Endothelial cell of umbilical vein (primary cell): ENCODE measurements around the gene DCAF10. TPM values are rescaled to one million over a fixed set of nuclear protein-coding genes. Genes with fewer than 3 reads are reported as not detected.

Experiments used
- BruUV-seq: library from RNA; stranded (reverse); fragments of 400-500 nt; replicated peaks from 2 replicates; lab custom pipeline; 2021; lab: Mats Ljungman, UMichigan
- CTCF ChIA-PET: fragments of 300-600, 350-600 bp; sonication (Branson Sonifier 250); formaldehyde crosslinking; loops from one replicate; lab custom pipeline; 2021; ENCODE audit warnings: antibody characterized with exemption, inconsistent platforms; lab: Charles Lee
- POLR2A ChIA-PET: fragments of 300-600, 350-600 bp; sonication (Branson Sonifier 250); formaldehyde crosslinking; loops from one replicate; lab custom pipeline; 2021; ENCODE audit warnings: antibody characterized with exemption, inconsistent platforms; lab: Charles Lee
- DNase-seq: peaks from one replicate; pipeline ENCODE4 v3.0.0-alpha.2; 2011; ENCODE audit warnings: low read depth, low spot score
- FAIRE-seq: peaks from 2 replicates; lab custom pipeline; 2011; peaks lifted over from hg19 to GRCh38; lab: Jason Lieb, UNC
- H2AFZ ChIP-seq: 2 replicates; pipeline ENCODE4 v1.6.0; 2012; ENCODE audit warnings: low read depth, low read length, control low read depth, inconsistent platforms
- H3K27ac ChIP-seq: 2 replicates; pipeline ENCODE4 v1.5.1; 2011; ENCODE audit warnings: low read depth, mild to moderate bottlenecking, control low read depth, low read length, moderate library complexity; ENCODE audit not compliant: insufficient read depth
- H3K27me3 ChIP-seq, 2 experiments: 2 replicates each; pipeline versions ENCODE4 v1.6.0 to v1.6.1; 2011; ENCODE audit warnings: low read length in 2 of 2, mixed read lengths in 1 of 2; ENCODE audit not compliant: control insufficient read depth in 2 of 2, insufficient read depth in 2 of 2
- H3K36me3 ChIP-seq, 2 experiments: 2 replicates in 1 of 2; 3 replicates in 1 of 2; pipeline ENCODE4 v1.5.1; 2011; ENCODE audit warnings: low read length in 2 of 2, mild to moderate bottlenecking in 1 of 2, moderate library complexity in 1 of 2; ENCODE audit not compliant: control insufficient read depth in 2 of 2, insufficient read depth in 2 of 2; ENCODE audit errors: extremely low read depth in 1 of 2
- H3K4me1 ChIP-seq: 3 replicates; pipeline ENCODE4 v1.5.1; 2011; ENCODE audit warnings: mild to moderate bottlenecking, low read length; ENCODE audit not compliant: control insufficient read depth, insufficient read depth; ENCODE audit errors: extremely low read depth
- H3K4me2 ChIP-seq: 2 replicates; pipeline ENCODE4 v1.6.1; 2011; ENCODE audit warnings: low read length, control low read depth, mixed read lengths; ENCODE audit not compliant: insufficient read depth
- H3K4me3 ChIP-seq, 3 experiments: fragments of 200-600 bp in 1 of 3; sonication (generic), shearing (Covaris generic) in 1 of 3; replicated peaks in 1 of 3; 2 replicates each; pipeline ENCODE4 v1.5.1; 2011 to 2016; ENCODE audit warnings: control low read depth in 3 of 3, low read length in 3 of 3, mild to moderate bottlenecking in 2 of 3, inconsistent platforms in 1 of 3, low read depth in 1 of 3, moderate library complexity in 1 of 3; ENCODE audit not compliant: insufficient read depth in 1 of 3
- H3K79me2 ChIP-seq: 2 replicates; pipeline ENCODE4 v1.6.0; 2012; ENCODE audit warnings: low read length, inconsistent platforms; ENCODE audit not compliant: control insufficient read depth, insufficient read depth
- H3K9ac ChIP-seq: replicated peaks from 2 replicates; pipeline ENCODE3; 2011; ENCODE audit warnings: low read length, control low read depth; ENCODE audit not compliant: insufficient read depth; ENCODE audit errors: extremely low read depth
- H3K9me1 ChIP-seq: replicated peaks from 3 replicates; pipeline ENCODE4 v1.6.0; 2011; ENCODE audit warnings: mild to moderate bottlenecking, low read length; ENCODE audit not compliant: control insufficient read depth, insufficient read depth; ENCODE audit errors: extremely low read depth
- H3K9me3 ChIP-seq: replicated peaks from 2 replicates; pipeline ENCODE4 v1.5.1; 2012; ENCODE audit warnings: low read length, inconsistent platforms; ENCODE audit not compliant: control insufficient read depth, insufficient read depth
- H4K20me1 ChIP-seq: replicated peaks from 2 replicates; pipeline ENCODE3; 2011; ENCODE audit warnings: mild to moderate bottlenecking, low read length; ENCODE audit not compliant: control insufficient read depth, insufficient read depth; ENCODE audit errors: extremely low read depth
- CTCF ChIP-seq, 2 donors: IDR thresholded peaks; 1 replicate in 1 of 2; 2 replicates in 1 of 2; pipeline ENCODE4 v1.5.1; 2011; ENCODE audit warnings: low read length in 2 of 2, mild to moderate bottlenecking in 2 of 2, moderate library complexity in 2 of 2, control low read depth in 1 of 2, inconsistent platforms in 1 of 2, low read depth in 1 of 2; ENCODE audit not compliant: insufficient read depth in 1 of 2; ENCODE audit errors: extremely low read depth in 1 of 2
- EZH2 ChIP-seq: IDR thresholded peaks from 2 replicates; pipeline ENCODE4 v1.6.1; 2012; ENCODE audit warnings: borderline replicate concordance, low read depth, mild to moderate bottlenecking, moderate library complexity, low read length, inconsistent platforms; ENCODE audit not compliant: severe bottlenecking
- FOS ChIP-seq: IDR thresholded peaks from 2 replicates; pipeline ENCODE4 v1.6.1; 2011; ENCODE audit warnings: mild to moderate bottlenecking, low read length, moderate library complexity, borderline replicate concordance; ENCODE audit not compliant: insufficient read depth
- GATA2 ChIP-seq: IDR thresholded peaks from 2 replicates; pipeline ENCODE4 v1.7.0; 2011; ENCODE audit warnings: low read depth, mild to moderate bottlenecking, moderate library complexity, mixed read lengths, low read length; ENCODE audit not compliant: insufficient read length, insufficient read depth
- JUN ChIP-seq: IDR thresholded peaks from 2 replicates; pipeline ENCODE4 v1.6.1; 2011; ENCODE audit warnings: borderline replicate concordance, low read depth; ENCODE audit not compliant: insufficient read length, insufficient read depth
- MAX ChIP-seq: IDR thresholded peaks from 2 replicates; pipeline ENCODE4 v1.6.1; 2011; ENCODE audit not compliant: insufficient read depth, insufficient read length
- MYC ChIP-seq: IDR thresholded peaks from one replicate; pipeline ENCODE4 v1.6.1; 2011; ENCODE audit warnings: mild to moderate bottlenecking, low read depth, low read length
- POLR2A ChIP-seq: IDR thresholded peaks from 2 replicates; pipeline ENCODE4 v1.6.1; 2012; ENCODE audit warnings: low read depth, mild to moderate bottlenecking, control low read depth, low read length
- POLR2AphosphoS5 ChIP-seq: IDR thresholded peaks from 2 replicates; pipeline ENCODE4 v1.6.1; 2012; ENCODE audit warnings: low read depth, mild to moderate bottlenecking, control low read depth, low read length, moderate library complexity; ENCODE audit not compliant: insufficient read depth
- dilution Hi-C: fragments of 300-500 bp; cut with MboI; formaldehyde crosslinking; loops from one replicate; pipeline ENCODE4 v1.15.0; 2019; ENCODE audit warnings: low sequenced_read_pairs; ENCODE audit not compliant: extremely low pct_ligation_motif_present
- intact Hi-C: fragments of 100-400 bp; cut with micrococcal nuclease; formaldehyde crosslinking; loops from one replicate; pipeline ENCODE4 v1.10.0; 2022
- polyA plus RNA-seq, 4 experiments: library from polyadenylated mRNA; depleted of rRNA in 3 of 4; stranded (reverse) in 3 of 4; unstranded in 1 of 4; fragments of >200 nt; gene quantifications; 2 replicates each; pipeline versions ENCODE4 v1.2.1 to v1.2.3, GENCODE V29; 2011 to 2012; ENCODE audit warnings: missing spikeins in 1 of 4
- total RNA-seq: library from RNA; stranded (reverse); gene quantifications from 2 replicates; pipeline ENCODE4 v1.2.3, GENCODE V29; 2021

The DCAF10 gene
- total and polyA plus RNA-seq, 2 donors (not counting 3 experiments of a cell fraction or from before 2014, with no cell fraction given), result 13.1 to 21.5 TPM

- H3K27me3 ChIP-seq, result no peaks in the 10 kb centered on the region
- H3K9me3 ChIP-seq, result no peaks in the 10 kb centered on the region
- peaks cover 2 to 3% of the 10 kb centered on the region in 2 experiments for H3K36me3 ChIP-seq
- ChIA-PET CTCF (no interaction called here), POLR2A (no interaction called here)
- H2AFZ ChIP-seq, result no peak overlapping the region
- no peak for FAIRE-seq
- no peak overlapping the region for H3K27ac ChIP-seq
- H3K4me3 ChIP-seq, result no peak overlapping the region
- no peaks in the 10 kb centered on the region for H3K9me1 ChIP-seq
- dilution Hi-C loops, result no loop called here
- DNase-seq, result no peak
- intact Hi-C loops, result no loop called here
- H3K9ac ChIP-seq, result no peak overlapping the region
- no peak overlapping the region for H3K4me2 ChIP-seq
- TF ChIP-seq EZH2 (no peak), MAX (no peak), POLR2A (no peak), POLR2AphosphoS5 (no peak), JUN (no peak)
- BruUV-seq, result no TSS peak
- H3K79me2 ChIP-seq, result no peaks in the 10 kb centered on the region
- no peaks in the 10 kb centered on the region for H4K20me1 ChIP-seq
- no peaks in the 10 kb centered on the region for H3K4me1 ChIP-seq
These were observed 27.0 kb downstream of the DCAF10 start for GRCh38 chr9:37827483-37828165.

GRCh38 chr9:37835821-37836220 lies 35.2 kb downstream of the DCAF10 start:
- H3K27ac ChIP-seq, result no peak overlapping the region
- H3K79me2 ChIP-seq, result peaks cover under 1% of the 10 kb centered on the region
- dilution Hi-C loops, result no loop called here
- DNase-seq (no peak), FAIRE-seq (no peak)
- no peaks in the 10 kb centered on the region for H4K20me1 ChIP-seq
- H3K4me2 ChIP-seq, result no peak overlapping the region
- peaks cover 12% of the 10 kb centered on the region for H3K4me1 ChIP-seq
- POLR2A ChIA-PET, result no interaction called here
- no peak overlapping the region for H3K9ac ChIP-seq
- no peaks in the 10 kb centered on the region for H3K36me3 ChIP-seq
- H3K27me3 ChIP-seq, result no peaks in the 10 kb centered on the region
- H2AFZ ChIP-seq, result no peak overlapping the region
- CTCF ChIA-PET, result no interaction called here
- no peak overlapping the region for H3K4me3 ChIP-seq
- intact Hi-C loops, result no loop called here
- no peaks in the 10 kb centered on the region for H3K9me1 ChIP-seq
- H3K9me3 ChIP-seq, result no peaks in the 10 kb centered on the region
- no TSS peak for BruUV-seq
- TF ChIP-seq JUN, result no peak
- no peak for TF ChIP-seq GATA2
- TF ChIP-seq MYC, result no peak
- TF ChIP-seq CTCF (IDR thresholded peaks at IDR 0.05; ENCODE audit: extremely low read depth in 1 of 2, insufficient read depth in 1 of 2, low read depth in 1 of 2, low read length in 2 of 2), result no peak
- TF ChIP-seq MAX, result no peak
- TF ChIP-seq FOS, result no peak
- TF ChIP-seq EZH2, result no peak
- TF ChIP-seq POLR2AphosphoS5, result no peak
- no peak for TF ChIP-seq POLR2A
